Measurements from ENCODE around the gene ZBTB40. TPM values are rescaled to one million over a fixed set of nuclear protein-coding genes. Genes with fewer than 3 reads are reported as not detected.

ZBTB40 gene
- polyA plus RNA-seq, 2 of the 4 experiments (the other 2 are of a cell fraction) = 6.2 to 7.0 TPM

DNA sequence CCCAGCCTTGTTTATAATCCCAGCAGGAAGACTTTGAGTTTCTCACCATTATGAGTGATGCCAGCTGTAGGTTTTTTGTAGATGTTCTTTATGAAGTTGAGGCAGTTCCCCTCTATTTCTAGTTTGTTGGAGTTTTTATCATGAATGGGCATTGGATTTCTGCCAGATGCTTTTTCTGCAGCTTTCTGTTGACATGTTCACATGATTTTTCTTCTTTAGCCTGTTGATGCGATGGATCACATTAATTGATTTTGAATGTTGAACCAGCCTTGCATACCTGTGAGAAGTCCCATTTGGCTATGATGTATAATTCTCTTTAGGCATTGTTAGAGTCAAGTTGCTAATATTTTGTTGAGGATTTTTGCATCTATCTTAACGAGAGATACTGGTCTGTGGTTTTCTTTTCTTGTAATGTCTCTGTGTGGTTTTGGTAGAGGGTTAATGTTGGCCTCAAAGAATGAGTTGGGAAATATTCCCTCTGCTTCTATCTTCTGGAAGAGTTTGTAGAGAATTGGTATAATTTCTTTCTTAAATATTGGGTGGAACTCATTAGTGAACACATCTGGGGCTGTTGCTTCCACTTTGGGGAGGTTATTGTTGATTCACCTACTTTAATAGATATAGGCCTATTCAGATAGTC is 33.2 kb downstream of the ZBTB40 start:
- FAIRE-seq (no peak), ATAC-seq (no peak), DNase-seq (ENCODE audit: low read depth in 1 of 2, low spot score in 1 of 2) (no peak)
- Histone ChIP-seq H3K4me1 (no peaks in the 10 kb centered on the region), H3K9me3 (0 out of 3 replicates have a peak, but pooled peaks cover 2% of the 10 kb centered on the region), H3K27ac (no peak overlapping the region), H3K4me2 (no peak overlapping the region), H3K4me3 (no peak overlapping the region)
- POLR2A ChIA-PET = no interaction called here
- WGBS (ENCODE audit: missing lambda C conversion rate) = 92% methylated on average over 2 of the region's 2 CpGs
- CTCF ChIA-PET = no interaction called here
- TF ChIP-seq EP300 (IDR thresholded peaks at IDR 0.05) (no peak), SMC3 (IDR thresholded peaks at IDR 0.05) (no peak), HDAC2 (IDR thresholded peaks at IDR 0.05) (no peak), MYC (IDR thresholded peaks at IDR 0.05; ENCODE audit: borderline replicate concordance, low read length) (no peak), TP53 (CRISPR knock-in tag; IDR thresholded peaks at IDR 0.05) (no peak), NR3C1 (IDR thresholded peaks at IDR 0.05) (no peak), HOXB13 (CRISPR knock-in tag; IDR thresholded peaks at IDR 0.05; ENCODE audit: low read depth) (no peak), RAD21 (conservative IDR thresholded peaks at IDR 0.05 in 1 of 2, IDR thresholded peaks at IDR 0.05 in 1 of 2) (no peak), CHD2 (IDR thresholded peaks at IDR 0.05; ENCODE audit: low read length, partially characterized antibody) (no peak)
- TF ChIP-seq, protein P1, sequence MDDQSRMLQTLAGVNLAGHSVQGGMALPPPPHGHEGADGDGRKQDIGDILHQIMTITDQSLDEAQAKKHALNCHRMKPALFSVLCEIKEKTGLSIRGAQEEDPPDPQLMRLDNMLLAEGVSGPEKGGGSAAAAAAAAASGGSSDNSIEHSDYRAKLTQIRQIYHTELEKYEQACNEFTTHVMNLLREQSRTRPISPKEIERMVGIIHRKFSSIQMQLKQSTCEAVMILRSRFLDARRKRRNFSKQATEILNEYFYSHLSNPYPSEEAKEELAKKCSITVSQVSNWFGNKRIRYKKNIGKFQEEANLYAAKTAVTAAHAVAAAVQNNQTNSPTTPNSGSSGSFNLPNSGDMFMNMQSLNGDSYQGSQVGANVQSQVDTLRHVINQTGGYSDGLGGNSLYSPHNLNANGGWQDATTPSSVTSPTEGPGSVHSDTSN (IDR thresholded peaks at IDR 0.05) = no peak

DNA sequence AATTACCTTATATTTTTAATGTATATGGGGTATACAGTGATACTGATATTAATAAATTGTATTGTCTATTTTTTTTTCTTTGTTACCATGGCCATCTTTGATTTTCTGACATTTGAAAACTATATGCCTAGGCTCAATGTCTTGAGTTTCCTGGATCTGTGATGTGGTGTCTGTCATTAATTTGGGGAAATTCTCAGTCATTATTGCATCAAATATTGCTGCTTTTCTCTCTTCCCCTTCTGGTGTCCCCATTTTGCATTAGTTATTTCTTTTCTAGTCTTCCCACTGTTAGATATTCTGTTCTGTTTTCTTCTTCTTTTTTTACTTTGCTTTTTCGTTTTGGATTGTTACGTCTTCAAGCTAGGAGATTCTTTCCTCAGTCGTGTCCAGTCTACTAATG is 33.8 kb downstream of the ZBTB40 start:
- CTCF ChIA-PET = no interaction called here
- ATAC-seq = no peak
- no peak for DNase-seq (ENCODE audit: low read depth in 1 of 2, low spot score in 1 of 2)
- POLR2A ChIA-PET = no interaction called here
- Histone ChIP-seq H3K4me1 (no peaks in the 10 kb centered on the region), H3K4me3 (no peak overlapping the region), H3K9me3 (0 out of 3 replicates have a peak, but pooled peaks cover 2% of the 10 kb centered on the region), H3K4me2 (no peak overlapping the region), H3K27ac (no peak overlapping the region)
- no peak for FAIRE-seq
- 91% methylated on average over 3 of the region's 3 CpGs for WGBS (ENCODE audit: missing lambda C conversion rate)
- TF ChIP-seq, protein P1 (IDR thresholded peaks at IDR 0.05) = no peak
- TF ChIP-seq, protein P2, sequence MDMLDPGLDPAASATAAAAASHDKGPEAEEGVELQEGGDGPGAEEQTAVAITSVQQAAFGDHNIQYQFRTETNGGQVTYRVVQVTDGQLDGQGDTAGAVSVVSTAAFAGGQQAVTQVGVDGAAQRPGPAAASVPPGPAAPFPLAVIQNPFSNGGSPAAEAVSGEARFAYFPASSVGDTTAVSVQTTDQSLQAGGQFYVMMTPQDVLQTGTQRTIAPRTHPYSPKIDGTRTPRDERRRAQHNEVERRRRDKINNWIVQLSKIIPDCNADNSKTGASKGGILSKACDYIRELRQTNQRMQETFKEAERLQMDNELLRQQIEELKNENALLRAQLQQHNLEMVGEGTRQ (IDR thresholded peaks at IDR 0.05) = no peak
- TF ChIP-seq CEBPB (IDR thresholded peaks at IDR 0.05) (no peak), ESRRA (IDR thresholded peaks at IDR 0.05; ENCODE audit: borderline replicate concordance, low read length) (no peak), NFE2L2 (conservative IDR thresholded peaks at IDR 0.05; ENCODE audit: low read length) (no peak), POLR2A (IDR thresholded peaks at IDR 0.05; ENCODE audit: low read length) (no peak), RFX5 (IDR thresholded peaks at IDR 0.05) (no peak), RNF2 (IDR thresholded peaks at IDR 0.05; ENCODE audit: borderline replicate concordance, low read depth) (no peak), SMC3 (IDR thresholded peaks at IDR 0.05) (no peak), CBX2 (IDR thresholded peaks at IDR 0.05; ENCODE audit: borderline replicate concordance, low read depth) (no peak), TP53 (CRISPR knock-in tag; IDR thresholded peaks at IDR 0.05) (no peak), HOXB5 (CRISPR knock-in tag; IDR thresholded peaks at IDR 0.05) (no peak), HDAC2 (IDR thresholded peaks at IDR 0.05) (no peak), PHF8 (IDR thresholded peaks at IDR 0.05; ENCODE audit: borderline replicate concordance, low read depth) (no peak)
- TF ChIP-seq, protein P3, sequence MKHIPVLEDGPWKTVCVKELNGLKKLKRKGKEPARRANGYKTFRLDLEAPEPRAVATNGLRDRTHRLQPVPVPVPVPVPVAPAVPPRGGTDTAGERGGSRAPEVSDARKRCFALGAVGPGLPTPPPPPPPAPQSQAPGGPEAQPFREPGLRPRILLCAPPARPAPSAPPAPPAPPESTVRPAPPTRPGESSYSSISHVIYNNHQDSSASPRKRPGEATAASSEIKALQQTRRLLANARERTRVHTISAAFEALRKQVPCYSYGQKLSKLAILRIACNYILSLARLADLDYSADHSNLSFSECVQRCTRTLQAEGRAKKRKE (CRISPR knock-in tag; IDR thresholded peaks at IDR 0.05; ENCODE audit: low read depth) = no peak
- TF ChIP-seq, protein P4, sequence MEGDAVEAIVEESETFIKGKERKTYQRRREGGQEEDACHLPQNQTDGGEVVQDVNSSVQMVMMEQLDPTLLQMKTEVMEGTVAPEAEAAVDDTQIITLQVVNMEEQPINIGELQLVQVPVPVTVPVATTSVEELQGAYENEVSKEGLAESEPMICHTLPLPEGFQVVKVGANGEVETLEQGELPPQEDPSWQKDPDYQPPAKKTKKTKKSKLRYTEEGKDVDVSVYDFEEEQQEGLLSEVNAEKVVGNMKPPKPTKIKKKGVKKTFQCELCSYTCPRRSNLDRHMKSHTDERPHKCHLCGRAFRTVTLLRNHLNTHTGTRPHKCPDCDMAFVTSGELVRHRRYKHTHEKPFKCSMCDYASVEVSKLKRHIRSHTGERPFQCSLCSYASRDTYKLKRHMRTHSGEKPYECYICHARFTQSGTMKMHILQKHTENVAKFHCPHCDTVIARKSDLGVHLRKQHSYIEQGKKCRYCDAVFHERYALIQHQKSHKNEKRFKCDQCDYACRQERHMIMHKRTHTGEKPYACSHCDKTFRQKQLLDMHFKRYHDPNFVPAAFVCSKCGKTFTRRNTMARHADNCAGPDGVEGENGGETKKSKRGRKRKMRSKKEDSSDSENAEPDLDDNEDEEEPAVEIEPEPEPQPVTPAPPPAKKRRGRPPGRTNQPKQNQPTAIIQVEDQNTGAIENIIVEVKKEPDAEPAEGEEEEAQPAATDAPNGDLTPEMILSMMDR (IDR thresholded peaks at IDR 0.05) = no peak
- TF ChIP-seq, protein P5, sequence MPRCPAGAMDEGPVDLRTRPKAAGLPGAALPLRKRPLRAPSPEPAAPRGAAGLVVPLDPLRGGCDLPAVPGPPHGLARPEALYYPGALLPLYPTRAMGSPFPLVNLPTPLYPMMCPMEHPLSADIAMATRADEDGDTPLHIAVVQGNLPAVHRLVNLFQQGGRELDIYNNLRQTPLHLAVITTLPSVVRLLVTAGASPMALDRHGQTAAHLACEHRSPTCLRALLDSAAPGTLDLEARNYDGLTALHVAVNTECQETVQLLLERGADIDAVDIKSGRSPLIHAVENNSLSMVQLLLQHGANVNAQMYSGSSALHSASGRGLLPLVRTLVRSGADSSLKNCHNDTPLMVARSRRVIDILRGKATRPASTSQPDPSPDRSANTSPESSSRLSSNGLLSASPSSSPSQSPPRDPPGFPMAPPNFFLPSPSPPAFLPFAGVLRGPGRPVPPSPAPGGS (IDR thresholded peaks at IDR 0.05) = no peak
- TF ChIP-seq, protein P6, sequence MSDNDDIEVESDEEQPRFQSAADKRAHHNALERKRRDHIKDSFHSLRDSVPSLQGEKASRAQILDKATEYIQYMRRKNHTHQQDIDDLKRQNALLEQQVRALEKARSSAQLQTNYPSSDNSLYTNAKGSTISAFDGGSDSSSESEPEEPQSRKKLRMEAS (IDR thresholded peaks at IDR 0.05) = no peak
- TF ChIP-seq, protein P7, sequence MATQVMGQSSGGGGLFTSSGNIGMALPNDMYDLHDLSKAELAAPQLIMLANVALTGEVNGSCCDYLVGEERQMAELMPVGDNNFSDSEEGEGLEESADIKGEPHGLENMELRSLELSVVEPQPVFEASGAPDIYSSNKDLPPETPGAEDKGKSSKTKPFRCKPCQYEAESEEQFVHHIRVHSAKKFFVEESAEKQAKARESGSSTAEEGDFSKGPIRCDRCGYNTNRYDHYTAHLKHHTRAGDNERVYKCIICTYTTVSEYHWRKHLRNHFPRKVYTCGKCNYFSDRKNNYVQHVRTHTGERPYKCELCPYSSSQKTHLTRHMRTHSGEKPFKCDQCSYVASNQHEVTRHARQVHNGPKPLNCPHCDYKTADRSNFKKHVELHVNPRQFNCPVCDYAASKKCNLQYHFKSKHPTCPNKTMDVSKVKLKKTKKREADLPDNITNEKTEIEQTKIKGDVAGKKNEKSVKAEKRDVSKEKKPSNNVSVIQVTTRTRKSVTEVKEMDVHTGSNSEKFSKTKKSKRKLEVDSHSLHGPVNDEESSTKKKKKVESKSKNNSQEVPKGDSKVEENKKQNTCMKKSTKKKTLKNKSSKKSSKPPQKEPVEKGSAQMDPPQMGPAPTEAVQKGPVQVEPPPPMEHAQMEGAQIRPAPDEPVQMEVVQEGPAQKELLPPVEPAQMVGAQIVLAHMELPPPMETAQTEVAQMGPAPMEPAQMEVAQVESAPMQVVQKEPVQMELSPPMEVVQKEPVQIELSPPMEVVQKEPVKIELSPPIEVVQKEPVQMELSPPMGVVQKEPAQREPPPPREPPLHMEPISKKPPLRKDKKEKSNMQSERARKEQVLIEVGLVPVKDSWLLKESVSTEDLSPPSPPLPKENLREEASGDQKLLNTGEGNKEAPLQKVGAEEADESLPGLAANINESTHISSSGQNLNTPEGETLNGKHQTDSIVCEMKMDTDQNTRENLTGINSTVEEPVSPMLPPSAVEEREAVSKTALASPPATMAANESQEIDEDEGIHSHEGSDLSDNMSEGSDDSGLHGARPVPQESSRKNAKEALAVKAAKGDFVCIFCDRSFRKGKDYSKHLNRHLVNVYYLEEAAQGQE (IDR thresholded peaks at IDR 0.05) = no peak
